Activated T-cell treated with anti-CD3 and anti-CD28 coated beads, Interleukin-2, amount 50 U/mL, for 4 hours (primary cell): ENCODE results near the gene GRAMD4. TPM values are rescaled to one million over a fixed set of nuclear protein-coding genes. Genes with fewer than 3 reads are reported as not detected.

Experiments
- ATAC-seq, 2 donors: fragments of 200-7000 bp; cut with Tn5 transposase; one replicate each; pipeline ENCODE4 v1.10.0; 2021
- DNase-seq: peaks from one replicate; pipeline ENCODE4 v3.0.0-alpha.2; 2020
- H3K27me3 Mint-ChIP-seq: one replicate; pipeline ENCODE4 v1.8.0; 2021; ENCODE audit warnings: low read depth, mixed read lengths
- H3K36me3 Mint-ChIP-seq: one replicate; pipeline ENCODE4 v1.8.0; 2022; ENCODE audit warnings: mixed read lengths; ENCODE audit not compliant: insufficient read depth
- H3K4me1 Mint-ChIP-seq: one replicate; pipeline ENCODE4 v1.8.0; 2021; ENCODE audit warnings: low read depth, mixed read lengths
- H3K4me3 Mint-ChIP-seq: one replicate; pipeline ENCODE4 v1.8.0; 2021; ENCODE audit warnings: mild to moderate bottlenecking, moderate library complexity, mixed read lengths
- H3K9me3 Mint-ChIP-seq: one replicate; pipeline ENCODE4 v1.8.0; 2021; ENCODE audit warnings: mixed read lengths
- total RNA-seq, 3 donors: library from RNA; stranded (reverse); gene quantifications; one replicate each; pipeline ENCODE4 v1.2.1, GENCODE V29; 2021

The GRAMD4 gene
- total RNA-seq, 3 donors from 2014 or later = 30.9 to 35.4 (median 33.0) TPM

DNA sequence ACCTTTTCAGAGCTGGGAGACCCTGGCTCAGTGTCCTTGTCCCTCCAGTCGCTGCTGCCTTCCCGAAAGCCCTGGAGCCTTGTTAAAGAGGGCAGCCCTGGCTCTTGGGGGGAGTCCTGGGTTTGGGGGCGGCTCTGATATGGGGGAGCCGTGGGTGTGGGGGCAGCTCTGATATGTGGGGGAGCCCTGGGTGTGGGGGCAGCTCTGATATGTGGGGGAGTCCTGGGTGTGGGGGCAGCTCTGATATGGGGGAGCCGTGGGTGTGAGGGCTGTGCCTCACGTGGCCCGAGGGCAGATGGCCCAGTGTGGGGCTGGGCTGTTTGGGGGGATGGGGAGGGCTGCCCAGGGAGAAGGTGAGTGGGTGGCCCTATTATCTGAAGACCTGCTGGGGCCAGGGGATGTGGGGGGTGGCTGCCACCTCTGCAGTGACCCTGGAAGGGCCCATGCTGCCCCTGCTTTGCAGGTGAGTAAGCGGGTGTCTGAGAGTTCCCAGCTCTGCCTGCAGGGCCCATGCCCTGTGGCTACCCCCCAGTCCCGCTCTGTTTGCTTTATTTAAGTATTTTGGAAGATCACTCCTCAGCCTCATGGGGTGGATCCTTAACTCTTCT, 30.9 kb upstream of the GRAMD4 start:
- H3K4me3 Mint-ChIP-seq = no peak overlapping the region
- DNase-seq (no peak), ATAC-seq (no peak)
- H3K27me3 Mint-ChIP-seq = no peaks in the 10 kb centered on the region
- peaks cover 33% of the 10 kb centered on the region for H3K4me1 Mint-ChIP-seq
- no peaks in the 10 kb centered on the region for H3K36me3 Mint-ChIP-seq
- no peaks in the 10 kb centered on the region for H3K9me3 Mint-ChIP-seq

DNA sequence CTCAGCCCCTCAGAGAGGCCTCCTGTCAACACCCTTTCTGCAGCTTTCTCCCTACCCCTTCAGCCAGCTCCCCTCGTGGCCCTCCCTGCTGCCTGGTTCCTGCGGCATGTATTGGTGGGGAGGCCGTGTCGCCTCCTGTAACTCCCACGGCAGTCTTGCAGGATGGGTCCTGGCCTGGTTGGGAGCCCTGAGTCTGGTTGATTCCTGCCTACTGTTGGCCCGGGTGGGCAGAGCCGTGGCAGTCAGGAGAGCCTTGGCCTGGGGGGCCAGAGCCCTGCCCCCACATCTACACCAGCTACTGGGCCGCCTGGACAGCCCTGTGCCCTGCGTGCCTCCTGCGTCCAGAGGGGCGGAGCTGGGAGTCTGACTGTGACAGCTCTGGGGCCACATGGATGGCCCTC, 30.3 kb upstream of the GRAMD4 start:
- DNase-seq (no peak), ATAC-seq (no peak)
- H3K36me3 Mint-ChIP-seq = no peaks in the 10 kb centered on the region
- no peaks in the 10 kb centered on the region for H3K9me3 Mint-ChIP-seq
- no peak overlapping the region for H3K4me3 Mint-ChIP-seq
- no peaks in the 10 kb centered on the region for H3K27me3 Mint-ChIP-seq
- H3K4me1 Mint-ChIP-seq = peaks cover 33% of the 10 kb centered on the region

DNA sequence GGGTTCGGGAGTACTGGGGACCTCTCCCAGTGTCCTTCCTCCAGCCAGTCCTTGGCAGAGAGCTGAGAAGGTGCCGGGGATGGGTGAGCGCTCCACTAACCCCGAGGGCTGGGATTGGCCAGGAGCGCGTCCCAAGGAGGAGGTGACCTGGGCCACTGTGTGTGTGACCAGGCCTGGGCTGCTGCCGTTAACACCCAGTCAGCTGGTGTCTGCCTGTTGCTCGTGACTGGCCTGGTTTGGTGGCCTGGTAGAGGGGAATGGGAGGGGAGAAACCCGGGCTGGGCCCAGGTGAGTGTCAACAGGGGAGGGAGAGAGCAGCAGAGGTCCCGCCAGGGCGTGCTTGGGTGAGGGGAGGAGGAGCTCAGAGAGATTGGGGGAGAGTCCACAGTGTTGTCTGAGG, 29.9 kb upstream of the GRAMD4 start:
- ATAC-seq (no peak), DNase-seq (no peak)
- Mint-ChIP-seq H3K27me3 (no peaks in the 10 kb centered on the region), H3K4me1 (peaks cover 33% of the 10 kb centered on the region), H3K36me3 (no peaks in the 10 kb centered on the region), H3K4me3 (no peak overlapping the region), H3K9me3 (no peaks in the 10 kb centered on the region)

DNA sequence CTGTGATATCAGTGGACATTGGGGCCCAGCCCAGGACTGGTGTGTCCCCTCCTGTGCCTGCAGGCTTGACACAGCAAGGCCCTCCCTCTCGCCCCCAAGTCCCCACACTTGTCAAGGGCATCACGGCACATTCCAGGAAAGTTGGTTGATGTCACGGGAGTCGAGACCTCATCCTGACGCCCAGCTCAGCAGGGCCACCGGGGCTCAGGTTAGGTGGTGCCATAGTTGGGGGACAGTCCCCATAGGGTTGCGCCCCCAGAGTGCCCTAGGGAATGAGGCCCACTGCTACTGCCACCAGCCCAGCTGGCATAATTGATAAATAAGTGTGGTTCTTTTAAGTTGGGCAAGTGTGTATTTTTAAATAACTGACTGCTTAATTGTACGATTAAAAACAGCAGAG, 28.3 kb upstream of the GRAMD4 start:
- no peaks in the 10 kb centered on the region for H3K9me3 Mint-ChIP-seq
- DNase-seq = no peak
- peak overlapping the region; percentile 70 for H3K4me3 Mint-ChIP-seq
- no peaks in the 10 kb centered on the region for H3K36me3 Mint-ChIP-seq
- H3K4me1 Mint-ChIP-seq = peaks cover 29% of the 10 kb centered on the region
- no peak for ATAC-seq
- H3K27me3 Mint-ChIP-seq = no peaks in the 10 kb centered on the region

DNA sequence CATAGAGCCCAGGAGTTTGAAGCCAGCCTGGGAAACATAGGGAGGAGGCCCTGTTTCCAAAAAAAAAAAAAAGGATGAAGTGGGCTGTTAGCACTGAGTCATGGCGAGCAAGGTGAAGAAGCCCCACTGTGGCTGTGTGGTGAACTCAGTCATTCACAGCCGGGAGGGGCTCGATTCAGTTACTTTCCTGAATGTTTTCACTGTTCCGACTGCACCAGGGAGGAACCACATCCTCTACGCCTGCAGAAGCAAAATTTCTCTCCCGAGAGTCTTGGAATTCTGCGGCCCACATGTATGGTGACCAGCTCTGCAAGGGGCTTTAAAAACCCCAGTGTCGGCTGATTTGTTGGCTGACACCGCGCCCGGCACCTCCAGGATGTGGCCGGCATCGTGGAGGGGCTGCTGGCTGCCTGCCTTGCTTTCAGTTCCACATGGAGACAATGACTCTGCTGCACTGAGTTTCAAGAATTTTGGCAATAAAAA, 27.8 kb upstream of the GRAMD4 start:
- Mint-ChIP-seq H3K36me3 (no peaks in the 10 kb centered on the region), H3K9me3 (no peaks in the 10 kb centered on the region), H3K4me1 (peaks cover 24% of the 10 kb centered on the region), H3K4me3 (peak overlapping the region; percentile 70), H3K27me3 (no peaks in the 10 kb centered on the region)
- DNase-seq (peak; percentile 31), ATAC-seq (peak; percentile 81 to 87)

DNA sequence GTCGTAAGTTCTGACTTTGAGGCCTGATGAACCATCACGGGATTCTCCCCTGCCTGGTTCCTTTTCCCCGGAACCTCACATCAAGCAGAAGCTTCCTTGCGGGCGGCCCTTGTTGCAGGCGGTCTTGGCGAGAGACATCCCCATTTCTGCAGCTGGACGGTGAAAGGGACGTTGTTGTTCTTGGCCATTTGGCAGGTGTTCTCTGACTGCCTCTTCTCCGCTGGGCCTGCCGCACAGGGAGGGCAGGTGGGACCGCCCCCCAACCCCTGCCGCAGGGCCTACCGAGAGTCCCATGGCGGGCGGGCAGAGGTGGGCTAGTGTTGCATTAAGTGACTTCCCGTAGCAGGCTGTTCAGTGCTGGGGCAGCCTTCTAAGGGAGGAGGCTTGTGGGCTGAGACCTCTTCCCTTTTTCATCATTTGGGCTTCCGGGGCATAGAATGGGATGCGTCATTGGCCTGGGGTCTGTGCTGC, 26.9 kb upstream of the GRAMD4 start:
- Mint-ChIP-seq H3K36me3 (no peaks in the 10 kb centered on the region), H3K4me3 (peak overlapping the region; percentile 26), H3K9me3 (no peaks in the 10 kb centered on the region), H3K27me3 (no peaks in the 10 kb centered on the region), H3K4me1 (peaks cover 20% of the 10 kb centered on the region)
- ATAC-seq (peak; percentile 23 to 33), DNase-seq (no peak)

DNA sequence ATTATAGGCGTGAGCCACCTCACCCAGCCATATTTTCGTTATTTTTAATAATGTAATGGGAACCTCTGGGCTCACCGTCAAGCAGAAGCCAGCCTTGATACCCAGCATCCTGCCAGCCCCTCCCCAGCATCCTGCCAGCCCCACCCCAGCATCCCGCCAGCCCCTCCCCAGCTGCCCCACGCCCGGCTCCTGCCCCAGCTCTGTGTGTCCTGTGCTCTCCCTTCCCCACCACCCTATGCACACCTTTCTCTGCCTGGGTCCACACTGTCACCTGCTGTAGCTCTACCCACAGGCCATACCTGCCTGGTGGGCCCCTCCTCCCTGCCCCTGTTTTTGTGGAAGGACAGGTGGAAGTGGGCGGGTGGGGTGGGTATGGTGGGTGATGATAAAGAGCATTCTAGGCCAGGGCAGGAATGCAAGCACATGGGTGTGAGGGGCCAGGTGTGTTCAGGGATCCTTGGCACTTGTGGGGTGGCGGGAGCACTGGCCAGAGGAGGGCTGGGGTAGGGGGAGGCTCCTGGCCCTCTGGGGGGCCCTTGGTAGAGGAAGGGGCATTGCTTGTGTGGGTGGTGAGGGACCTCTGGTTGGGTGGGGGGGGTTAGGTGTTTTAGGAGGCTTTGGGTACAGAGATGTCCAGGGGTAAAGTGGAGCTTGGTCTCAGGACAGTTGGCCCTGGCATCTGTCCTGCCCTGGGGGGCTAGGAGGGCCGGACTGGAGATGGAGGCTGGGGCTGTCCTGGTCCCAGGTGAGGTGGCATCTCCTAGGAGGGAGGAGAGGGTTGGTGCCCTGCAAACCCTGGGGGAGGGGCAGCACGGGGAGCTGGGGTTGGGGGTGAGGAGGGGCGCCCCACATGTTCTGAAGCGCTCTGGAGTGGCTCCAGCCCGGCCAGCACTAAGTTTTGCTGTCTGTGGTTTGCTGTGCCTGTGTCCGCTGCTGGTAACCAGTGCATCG, 25.9 kb upstream of the GRAMD4 start:
- Mint-ChIP-seq H3K27me3 (no peaks in the 10 kb centered on the region), H3K9me3 (no peaks in the 10 kb centered on the region), H3K36me3 (no peaks in the 10 kb centered on the region), H3K4me1 (peaks cover 16% of the 10 kb centered on the region), H3K4me3 (no peak overlapping the region)
- ATAC-seq (no peak), DNase-seq (no peak)

DNA sequence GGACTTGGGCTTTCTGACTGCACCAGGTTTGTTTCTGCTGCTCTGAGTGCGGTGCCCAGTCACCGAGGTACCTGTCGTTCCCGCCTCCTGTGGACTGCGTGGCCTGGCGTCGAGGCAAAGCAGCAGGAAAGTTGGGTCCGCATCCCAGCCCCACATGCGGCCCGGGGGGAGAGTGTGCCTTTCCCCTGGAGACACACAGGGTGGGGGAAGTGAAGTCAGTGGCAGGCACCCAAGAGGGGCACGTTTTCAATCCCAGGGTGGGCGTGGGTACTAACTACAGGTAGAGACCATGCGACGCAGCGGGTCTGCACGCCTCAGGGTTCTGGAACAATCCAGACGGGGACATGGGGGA, 25.3 kb upstream of the GRAMD4 start:
- Mint-ChIP-seq H3K4me1 (peaks cover 16% of the 10 kb centered on the region), H3K4me3 (no peak overlapping the region), H3K27me3 (no peaks in the 10 kb centered on the region), H3K9me3 (no peaks in the 10 kb centered on the region), H3K36me3 (no peaks in the 10 kb centered on the region)
- ATAC-seq = no peak
- no peak for DNase-seq

DNA sequence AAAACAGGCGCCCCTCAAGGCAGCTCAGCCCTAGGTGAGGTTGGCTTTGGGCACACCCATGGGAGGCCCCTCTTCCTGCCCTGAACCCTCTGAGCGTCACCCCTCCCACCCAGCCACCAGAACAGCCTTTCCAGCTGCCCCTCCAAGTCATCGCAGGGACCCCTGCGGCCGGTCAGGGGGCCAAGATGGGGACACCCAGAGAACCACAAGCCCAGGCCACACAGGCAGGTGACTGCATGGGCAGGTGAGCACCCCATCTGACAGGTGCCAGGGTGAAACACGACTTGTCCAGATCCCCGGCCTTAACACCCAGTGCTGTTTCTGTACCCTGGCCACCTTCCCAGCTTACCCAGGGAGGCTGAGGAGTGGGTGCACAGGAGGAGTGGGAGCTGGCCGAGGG, 24.6 kb upstream of the GRAMD4 start:
- ATAC-seq (no peak), DNase-seq (no peak)
- no peaks in the 10 kb centered on the region for H3K27me3 Mint-ChIP-seq
- H3K36me3 Mint-ChIP-seq = no peaks in the 10 kb centered on the region
- H3K4me3 Mint-ChIP-seq = no peak overlapping the region
- H3K9me3 Mint-ChIP-seq = no peaks in the 10 kb centered on the region
- H3K4me1 Mint-ChIP-seq = peaks cover 16% of the 10 kb centered on the region

DNA sequence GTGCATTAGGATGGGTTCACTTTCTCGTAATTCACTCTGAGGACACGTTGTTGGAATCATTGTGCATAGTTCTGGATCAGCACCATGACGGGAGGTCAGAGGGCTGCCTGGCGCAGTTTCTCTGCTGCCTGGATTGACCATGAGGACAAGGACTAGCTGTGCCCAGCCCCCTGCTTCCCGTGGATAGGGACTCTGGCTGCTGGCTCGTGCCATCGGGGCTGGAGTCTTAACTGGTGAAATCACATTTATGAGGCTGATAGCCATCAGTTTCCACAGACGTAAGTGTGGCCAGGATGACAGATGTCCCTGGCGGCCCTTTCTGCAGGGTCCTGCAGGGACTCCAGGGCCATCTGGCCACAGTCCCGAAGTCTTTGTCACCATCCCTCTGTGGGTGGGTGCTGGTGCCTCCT, 24.1 kb upstream of the GRAMD4 start:
- no peaks in the 10 kb centered on the region for H3K27me3 Mint-ChIP-seq
- H3K4me3 Mint-ChIP-seq = no peak overlapping the region
- DNase-seq = no peak
- no peaks in the 10 kb centered on the region for H3K9me3 Mint-ChIP-seq
- ATAC-seq = no peak
- peaks cover 16% of the 10 kb centered on the region for H3K4me1 Mint-ChIP-seq
- H3K36me3 Mint-ChIP-seq = no peaks in the 10 kb centered on the region

DNA sequence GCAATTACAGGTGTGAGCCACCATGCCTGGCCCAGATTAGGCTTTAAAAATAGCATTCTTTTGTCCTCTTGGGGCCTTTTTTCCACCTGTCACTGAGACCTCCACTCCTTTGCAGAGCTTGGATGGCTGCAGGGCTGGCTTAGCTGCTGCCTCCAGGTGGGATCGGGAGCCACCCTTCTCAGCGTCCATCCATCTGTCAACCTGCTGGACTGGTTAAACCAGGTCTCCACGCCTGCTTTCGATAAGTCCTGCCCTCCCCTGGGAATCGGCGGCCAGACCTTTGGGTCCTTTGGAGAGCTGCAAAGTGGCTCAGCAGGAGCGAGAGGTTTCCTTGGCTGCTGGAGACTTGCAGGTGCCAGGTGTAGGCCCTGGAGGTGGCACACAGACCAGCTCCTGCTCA, 23.4 kb upstream of the GRAMD4 start:
- DNase-seq (no peak), ATAC-seq (no peak)
- H3K4me3 Mint-ChIP-seq = no peak overlapping the region
- H3K27me3 Mint-ChIP-seq = no peaks in the 10 kb centered on the region
- no peaks in the 10 kb centered on the region for H3K9me3 Mint-ChIP-seq
- H3K36me3 Mint-ChIP-seq = no peaks in the 10 kb centered on the region
- peaks cover 16% of the 10 kb centered on the region for H3K4me1 Mint-ChIP-seq

DNA sequence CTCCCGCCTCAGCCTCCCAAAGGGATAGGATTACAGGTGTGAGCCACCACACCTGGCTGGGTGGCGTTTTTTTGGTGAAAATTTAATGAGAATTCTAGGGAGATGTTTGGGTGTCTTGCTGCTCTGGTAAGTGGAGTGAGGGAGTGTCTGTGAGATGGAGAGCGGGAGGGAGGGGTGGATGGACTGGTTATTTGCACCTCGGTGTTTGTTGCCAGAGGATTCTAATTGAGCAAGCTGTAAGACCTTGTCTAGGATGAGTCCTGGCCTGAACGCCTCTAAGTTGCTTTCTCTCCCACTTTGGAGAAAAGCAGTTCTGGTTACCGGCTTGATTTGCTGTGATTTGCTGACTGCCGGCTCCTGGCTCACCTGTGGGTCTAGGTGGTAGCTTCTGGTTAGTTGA, 22.0 kb upstream of the GRAMD4 start:
- no peak overlapping the region for H3K4me3 Mint-ChIP-seq
- no peaks in the 10 kb centered on the region for H3K9me3 Mint-ChIP-seq
- no peak for ATAC-seq
- no peaks in the 10 kb centered on the region for H3K27me3 Mint-ChIP-seq
- H3K4me1 Mint-ChIP-seq = peaks cover 2% of the 10 kb centered on the region
- H3K36me3 Mint-ChIP-seq = no peaks in the 10 kb centered on the region
- no peak for DNase-seq

DNA sequence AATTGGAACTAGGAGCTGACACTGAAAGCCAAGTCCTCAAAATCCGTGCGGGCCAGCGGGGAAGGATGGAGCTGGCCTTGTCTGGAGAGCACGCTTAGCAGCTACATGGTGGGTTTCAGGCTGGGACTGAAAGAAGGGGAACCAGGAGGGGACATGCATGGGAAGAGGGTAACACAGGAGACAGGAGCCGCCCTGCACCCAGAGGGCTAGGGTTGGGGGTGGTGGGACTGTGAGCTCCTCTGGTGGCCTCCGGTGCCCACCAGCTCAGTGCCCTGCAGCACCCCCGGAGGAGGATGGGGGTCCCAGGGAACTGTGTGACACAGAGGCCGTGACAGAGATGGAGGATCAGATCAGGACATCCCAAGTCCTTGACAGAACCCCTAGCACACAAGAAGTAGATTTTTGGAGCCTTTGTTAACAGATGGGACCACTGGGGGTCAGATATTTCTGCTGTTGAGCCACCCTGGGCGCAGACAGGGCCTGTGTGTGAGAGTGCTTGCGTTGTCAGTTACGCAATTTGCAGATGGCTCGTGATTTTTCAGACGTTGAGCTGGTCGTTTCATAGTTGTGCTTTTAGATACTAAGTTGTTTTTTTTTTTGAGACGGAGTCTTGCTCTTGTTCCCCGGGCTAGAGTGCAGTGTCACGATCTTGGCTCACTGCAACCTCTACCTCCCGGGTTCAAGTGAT, 21.3 kb upstream of the GRAMD4 start:
- ATAC-seq (no peak), DNase-seq (no peak)
- H3K4me3 Mint-ChIP-seq = no peak overlapping the region
- no peaks in the 10 kb centered on the region for H3K9me3 Mint-ChIP-seq
- peaks cover 3% of the 10 kb centered on the region for H3K4me1 Mint-ChIP-seq
- H3K36me3 Mint-ChIP-seq = no peaks in the 10 kb centered on the region
- H3K27me3 Mint-ChIP-seq = no peaks in the 10 kb centered on the region

DNA sequence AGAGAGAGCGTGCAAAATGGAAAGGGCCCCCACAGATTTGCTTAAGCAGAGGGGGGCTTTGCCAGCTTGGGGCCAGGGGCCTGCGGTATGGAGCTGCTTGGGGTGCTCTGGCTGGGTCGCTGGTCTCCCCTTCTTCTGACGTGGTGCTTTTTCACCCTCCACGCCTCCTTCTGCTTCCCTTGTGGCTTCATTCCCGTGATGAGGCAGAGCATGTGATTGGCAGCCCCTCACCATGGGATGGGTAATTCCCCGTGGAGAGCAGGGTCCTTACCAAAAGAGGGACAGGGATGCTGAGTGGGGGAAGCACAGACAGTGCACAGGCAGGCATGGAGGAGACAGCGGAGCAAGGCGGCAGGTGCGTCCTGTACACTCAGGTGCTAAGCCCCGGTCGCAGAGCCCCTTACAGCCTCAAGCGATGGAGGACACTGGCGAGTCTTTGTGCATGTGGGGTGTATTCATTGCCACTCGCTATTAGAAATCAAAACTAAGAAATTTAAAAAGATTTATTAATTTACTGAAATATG, 19.9 kb upstream of the GRAMD4 start:
- DNase-seq = no peak
- Mint-ChIP-seq H3K36me3 (no peaks in the 10 kb centered on the region), H3K4me1 (peaks cover 13% of the 10 kb centered on the region), H3K4me3 (no peak overlapping the region), H3K27me3 (no peaks in the 10 kb centered on the region), H3K9me3 (no peaks in the 10 kb centered on the region)
- ATAC-seq = no peak
